B cell (primary cell): ENCODE data around the gene MPZL2. TPM values are rescaled to one million over a fixed set of nuclear protein-coding genes. Genes with fewer than 3 reads are reported as not detected.

ENCODE experiments used
- ATAC-seq: fragments of 200-7000 bp; cut with Tn5 transposase; one replicate; pipeline ENCODE4 v1.10.0; 2021; ENCODE audit warnings: low read depth, mild to moderate bottlenecking, moderate number of reproducible peaks, moderate library complexity
- CTCF ChIA-PET: fragments of 350-600 bp; sonication (Branson Sonifier 250); formaldehyde crosslinking; loops from one replicate; lab custom pipeline; 2021; ENCODE audit warnings: antibody characterized with exemption, inconsistent platforms; lab: Charles Lee
- POLR2A ChIA-PET: fragments of 350-600 bp; sonication (Branson Sonifier 250); formaldehyde crosslinking; loops from one replicate; lab custom pipeline; 2021; ENCODE audit warnings: antibody characterized with exemption; lab: Charles Lee
- DNase-seq: peaks from one replicate; pipeline ENCODE4 v3.0.0; 2013
- H2AFZ ChIP-seq: 2 replicates; pipeline ENCODE4 v1.6.1; 2012; ENCODE audit warnings: mild to moderate bottlenecking, low read depth, low read length; ENCODE audit not compliant: insufficient read depth, poor library complexity, severe bottlenecking
- H3K27ac ChIP-seq, 2 donors: 1 replicate in 1 of 2; 2 replicates in 1 of 2; pipeline ENCODE4 v1.5.1; 2012 to 2013; ENCODE audit warnings: low read length in 2 of 2, mild to moderate bottlenecking in 2 of 2, moderate library complexity in 1 of 2
- H3K27me3 ChIP-seq, 4 experiments: fragments of 200-600 bp in 1 of 4; sonication (generic) in 1 of 4; replicated peaks in 1 of 4; 1 replicate in 2 of 4; 2 replicates in 2 of 4; pipeline versions ENCODE4 v1.6.1 to v1.7.0; 2013 to 2016; ENCODE audit warnings: low read length in 3 of 4, mild to moderate bottlenecking in 2 of 4, mixed read lengths in 1 of 4, moderate library complexity in 1 of 4; ENCODE audit not compliant: insufficient read depth in 4 of 4, control insufficient read depth in 3 of 4; ENCODE audit errors: control extremely low read depth in 1 of 4
- H3K36me3 ChIP-seq, 2 experiments: replicated peaks in 1 of 2; 1 replicate in 1 of 2; 2 replicates in 1 of 2; pipeline versions ENCODE4 v1.6.1 to v1.7.1; 2013; ENCODE audit warnings: low read length in 1 of 2; ENCODE audit not compliant: insufficient read depth in 2 of 2, control insufficient read depth in 1 of 2; ENCODE audit errors: control extremely low read depth in 1 of 2, extremely low read depth in 1 of 2
- H3K4me1 ChIP-seq, 2 donors: fragments of 200-600 bp in 1 of 2; sonication (generic) in 1 of 2; 1 replicate in 1 of 2; 2 replicates in 1 of 2; pipeline versions ENCODE4 v1.5.1 to v1.6.1; 2013 to 2017; ENCODE audit warnings: low read length in 2 of 2; ENCODE audit not compliant: control insufficient read depth in 2 of 2, insufficient read depth in 2 of 2
- H3K4me2 ChIP-seq: replicated peaks from 2 replicates; pipeline ENCODE3; 2012; ENCODE audit warnings: mild to moderate bottlenecking, low read depth, low read length; ENCODE audit not compliant: poor library complexity, severe bottlenecking
- H3K4me3 ChIP-seq, 5 experiments: fragments of 200-600 bp in 1 of 5; sonication (generic) in 1 of 5; 1 replicate in 3 of 5; 2 replicates in 2 of 5; pipeline versions ENCODE4 v1.5.1 to v1.7.0; 2011 to 2016; ENCODE audit warnings: low read length in 4 of 5, mild to moderate bottlenecking in 4 of 5, low read depth in 2 of 5, control low read depth in 1 of 5, moderate library complexity in 1 of 5; ENCODE audit not compliant: insufficient read depth in 1 of 5; ENCODE audit errors: control extremely low read depth in 1 of 5, extremely low read depth in 1 of 5
- H3K79me2 ChIP-seq: fragments of 200-600 bp; sonication (generic); one replicate; pipeline ENCODE4 v1.6.0; 2016; ENCODE audit warnings: low read length; ENCODE audit not compliant: control insufficient read depth, insufficient read depth
- H3K9ac ChIP-seq: fragments of 200-600 bp; sonication (generic); 2 replicates; pipeline ENCODE4 v1.6.1; 2017; ENCODE audit warnings: mild to moderate bottlenecking, low read length, moderate library complexity
- H3K9me3 ChIP-seq, 3 donors: one replicate each; pipeline versions ENCODE4 v1.6.1 to v1.7.1; 2013; ENCODE audit warnings: low read length in 2 of 3; ENCODE audit not compliant: control insufficient read depth in 2 of 3, insufficient read depth in 1 of 3; ENCODE audit errors: control extremely low read depth in 1 of 3
- H4K20me1 ChIP-seq: 2 replicates; pipeline ENCODE4 v1.6.0; 2012; ENCODE audit warnings: mild to moderate bottlenecking, low read length; ENCODE audit not compliant: insufficient read depth, control insufficient read depth, poor library complexity, severe bottlenecking
- H3K27ac Mint-ChIP-seq: one replicate; pipeline ENCODE4 v1.8.0; 2021; ENCODE audit warnings: mixed read lengths
- H3K27me3 Mint-ChIP-seq: one replicate; pipeline ENCODE4 v1.8.0; 2021; ENCODE audit warnings: mixed read lengths
- H3K4me1 Mint-ChIP-seq: one replicate; pipeline ENCODE4 v1.8.0; 2021; ENCODE audit warnings: mixed read lengths
- H3K4me3 Mint-ChIP-seq: one replicate; pipeline ENCODE4 v1.8.0; 2021; ENCODE audit warnings: mixed read lengths
- H3K9me3 Mint-ChIP-seq: one replicate; pipeline ENCODE4 v1.8.0; 2022; ENCODE audit warnings: mixed read lengths; ENCODE audit not compliant: insufficient read depth
- CTCF ChIP-seq: fragments of 200-600 bp; IDR thresholded peaks from one replicate; pipeline ENCODE4 v1.8.0; 2022; ENCODE audit warnings: antibody characterized with exemption, mild to moderate bottlenecking
- EZH2 ChIP-seq: IDR thresholded peaks from 2 replicates; pipeline ENCODE4 v1.6.1; 2012; ENCODE audit warnings: borderline replicate concordance, low read depth, mild to moderate bottlenecking, moderate library complexity, low read length; ENCODE audit not compliant: insufficient read depth, poor library complexity, severe bottlenecking
- WGBS: methylation state at CpG from one replicate; pipeline ENCODE4 v1.1.5; 2013; ENCODE audit warnings: missing lambda C conversion rate; ENCODE audit not compliant: insufficient coverage; 5-methylcytosine and 5-hydroxymethylcytosine counted together
- intact Hi-C: fragments of 100-400 bp; cut with micrococcal nuclease; formaldehyde crosslinking; loops from one replicate; pipeline ENCODE4 v1.10.0; 2022
- polyA plus RNA-seq: library from polyadenylated mRNA; depleted of rRNA; stranded (reverse); fragments of >200 nt; gene quantifications from 2 replicates; pipeline ENCODE4 v1.2.3, GENCODE V29; 2012
- total RNA-seq, 2 donors: library from RNA; stranded (reverse); fragments of 120-200 nt in 1 of 2; gene quantifications; 1 replicate in 1 of 2; 2 replicates in 1 of 2; pipeline versions ENCODE4 v1.2.3 to v1.2.4, GENCODE V29; 2013 to 2022

The MPZL2 gene
- total and polyA plus RNA-seq, 2 donors (not counting 1 experiment from before 2014, with no cell fraction given) = 1.2 TPM; not detected in 1

GRCh38 chr11:118229274-118229847 is 34.7 kb downstream of the MPZL2 start:
- TF ChIP-seq CTCF (no peak), EZH2 (no peak)
- 46% methylated on average over 5 of the region's 5 CpGs for WGBS
- H3K9me3 ChIP-seq = no peaks in the 10 kb centered on the region
- DNase-seq (no peak), ATAC-seq (no peak)
- H3K27ac ChIP-seq = no peak overlapping the region
- H3K9me3 Mint-ChIP-seq = no peaks in the 10 kb centered on the region
- no peaks in the 10 kb centered on the region for H4K20me1 ChIP-seq
- CTCF ChIA-PET = interaction anchor here (1.0 to 2.4 kb wide), 3 partner anchors 13 to 62 kb away, joined by 3 to 12 read pairs (median 3); no protein-coding TSS in a partner anchor
- H3K27me3 Mint-ChIP-seq = no peaks in the 10 kb centered on the region
- no peak overlapping the region for H3K4me3 ChIP-seq
- H3K79me2 ChIP-seq = no peaks in the 10 kb centered on the region
- H2AFZ ChIP-seq = no peak overlapping the region
- no peak overlapping the region for H3K9ac ChIP-seq
- peak overlapping the region; percentile 64 for H3K4me3 Mint-ChIP-seq
- H3K27me3 ChIP-seq = no peaks in the 10 kb centered on the region
- POLR2A ChIA-PET = no interaction called here
- H3K36me3 ChIP-seq = peaks cover 2 to 9% of the 10 kb centered on the region in 2 experiments
- H3K27ac Mint-ChIP-seq = no peak overlapping the region
- H3K4me1 ChIP-seq = peaks cover 55 to 56% of the 10 kb centered on the region in 2 donors
- intact Hi-C loops = loop anchor here (2.0 to 10.0 kb wide), 3 partner anchors 15 to 215 kb away; no protein-coding TSS in a partner anchor
- H3K4me1 Mint-ChIP-seq = peaks cover 51% of the 10 kb centered on the region
- H3K4me2 ChIP-seq = peak overlapping the region; percentile 32
